Esophagus squamous epithelium (tissue), 5 donors: ENCODE data around the gene EPHA6. TPM values are rescaled to one million over a fixed set of nuclear protein-coding genes. Genes with fewer than 3 reads are reported as not detected.

Experiments used
- DNase-seq: peaks from one replicate; lab custom pipeline; 2025; lab: John Stamatoyannopoulos, UW
- H3K27ac ChIP-seq, 4 donors: fragments of 200-600 bp; sonication (generic); one replicate each; pipeline ENCODE4 v1.5.1; 2016 to 2019; ENCODE audit warnings: mild to moderate bottlenecking in 1 of 4
- H3K27me3 ChIP-seq, 4 donors: fragments of 200-600 bp; sonication (generic); 1 replicate in 3 of 4; 2 replicates in 1 of 4; pipeline versions ENCODE4 v1.5.1 to v1.6.0; 2017 to 2021; ENCODE audit warnings: antibody characterized with exemption in 1 of 4
- H3K36me3 ChIP-seq, 3 donors: fragments of 200-600 bp; sonication (generic); one replicate each; pipeline ENCODE4 v1.5.1; 2016 to 2019
- H3K4me1 ChIP-seq, 3 donors: fragments of 200-600 bp; sonication (generic); one replicate each; pipeline ENCODE4 v1.5.1; 2017 to 2019
- H3K4me3 ChIP-seq, 4 donors: fragments of 200-600 bp; sonication (generic); 1 replicate in 3 of 4; 2 replicates in 1 of 4; pipeline ENCODE4 v1.5.1; 2016 to 2019; ENCODE audit warnings: mild to moderate bottlenecking in 2 of 4, moderate library complexity in 1 of 4
- H3K9me3 ChIP-seq, 3 donors: fragments of 200-600 bp; sonication (generic); one replicate each; pipeline ENCODE4 v1.5.1; 2016 to 2019
- CTCF ChIP-seq, 6 experiments: fragments of 450-650 bp in 4 of 6; fragments of 200-600 bp in 2 of 6; sonication (generic) in 2 of 6; IDR thresholded peaks; one replicate each; pipeline ENCODE4 v1.5.1; 2016 to 2019; ENCODE audit warnings: antibody characterized with exemption in 6 of 6, mild to moderate bottlenecking in 4 of 6, moderate library complexity in 4 of 6
- POLR2A ChIP-seq, 4 donors: fragments of 450-650 bp; IDR thresholded peaks; one replicate each; pipeline ENCODE4 v1.6.1; 2017; ENCODE audit warnings: antibody characterized with exemption in 4 of 4, mild to moderate bottlenecking in 4 of 4, moderate library complexity in 3 of 4
- WGBS, 2 donors: methylation state at CpG; one replicate each; pipeline ENCODE4 v1.1.5; 2018; 5-methylcytosine and 5-hydroxymethylcytosine counted together
- intact Hi-C: fragments of 100-400 bp; cut with DNase I; formaldehyde crosslinking; loops from one replicate; pipeline ENCODE4 v1.15.0; 2022
- total RNA-seq, 4 donors: library from RNA; depleted of rRNA; stranded (reverse); fragments of >200 nt; gene quantifications; one replicate each; pipeline ENCODE4 v1.1.0, GENCODE V29; 2016
- donor health status: DM: yes; HTN: yes; CAD: no.

The EPHA6 gene
- total RNA-seq, 4 donors from 2014 or later = 0.34 to 2.9 (median 1.5) TPM

GRCh38 chr3:97293596-97294131 is 479.3 kb downstream of the EPHA6 start:
- H3K27ac ChIP-seq = no peak overlapping the region
- TF ChIP-seq POLR2A (IDR thresholded peaks at IDR 0.05) = no peak
- TF ChIP-seq CTCF (IDR thresholded peaks at IDR 0.05) = no peak
- H3K4me3 ChIP-seq = no peak overlapping the region
- no peaks in the 10 kb centered on the region for H3K36me3 ChIP-seq
- no peaks in the 10 kb centered on the region for H3K27me3 ChIP-seq
- intact Hi-C loops = no loop called here
- H3K9me3 ChIP-seq = peaks cover 0 to 13% (median 0%) of the 10 kb centered on the region in 3 donors
- H3K4me1 ChIP-seq = no peaks in the 10 kb centered on the region
- no CpG with 5 or more reads among the region's 5 CpGs for WGBS, 2 donors
- DNase-seq = no peak

- H3K27ac ChIP-seq = no peak overlapping the region
- WGBS, 2 donors = 22 to 55% methylated on average over 1 of the region's 1 CpG
- intact Hi-C loops = no loop called here
These were observed 482.6 kb downstream of the EPHA6 start for GRCh38 chr3:97297032-97297431.

GRCh38 chr3:97301114-97301513 is 486.7 kb downstream of the EPHA6 start:
- Histone ChIP-seq H3K9me3 (peaks cover 0 to 6% (median 0%) of the 10 kb centered on the region in 3 donors), H3K36me3 (no peaks in the 10 kb centered on the region), H3K4me1 (no peaks in the 10 kb centered on the region), H3K27me3 (no peaks in the 10 kb centered on the region), H3K27ac (no peak overlapping the region), H3K4me3 (no peak overlapping the region)
- intact Hi-C loops = no loop called here
- no peak for DNase-seq
- no peak for TF ChIP-seq CTCF (IDR thresholded peaks at IDR 0.05)

More at GRCh38 chr3:97297032-97297431, 482.6 kb downstream of the EPHA6 start:
- no peak overlapping the region for H3K4me3 ChIP-seq
- DNase-seq = no peak
- H3K9me3 ChIP-seq = peaks cover 0 to 13% (median 0%) of the 10 kb centered on the region in 3 donors
- no peaks in the 10 kb centered on the region for H3K27me3 ChIP-seq
- TF ChIP-seq CTCF (IDR thresholded peaks at IDR 0.05) (no peak), POLR2A (IDR thresholded peaks at IDR 0.05) (no peak)
- no peaks in the 10 kb centered on the region for H3K36me3 ChIP-seq
- no peaks in the 10 kb centered on the region for H3K4me1 ChIP-seq

- Histone ChIP-seq H3K4me3 (no peak overlapping the region), H3K27ac (no peak overlapping the region), H3K36me3 (no peaks in the 10 kb centered on the region), H3K4me1 (no peaks in the 10 kb centered on the region), H3K9me3 (peaks cover 0 to 6% (median 0%) of the 10 kb centered on the region in 3 donors), H3K27me3 (no peaks in the 10 kb centered on the region)
- DNase-seq = no peak
- TF ChIP-seq CTCF (IDR thresholded peaks at IDR 0.05) (no peak), POLR2A (IDR thresholded peaks at IDR 0.05) (no peak)
- intact Hi-C loops = no loop called here
- 63 to 67% methylated on average over 1 of the region's 1 CpG for WGBS, 2 donors
These were observed 491.8 kb downstream of the EPHA6 start for GRCh38 chr3:97306226-97306625.

- H3K4me1 ChIP-seq = no peaks in the 10 kb centered on the region
- peaks cover 0 to 7% (median 7%) of the 10 kb centered on the region in 3 donors for H3K9me3 ChIP-seq
- TF ChIP-seq CTCF (IDR thresholded peaks at IDR 0.05) = no peak
- no peak for TF ChIP-seq POLR2A (IDR thresholded peaks at IDR 0.05)
- no peak overlapping the region for H3K27ac ChIP-seq
- no peak for DNase-seq
- WGBS, 2 donors = 64 to 66% methylated on average over 3 of the region's 3 CpGs
- no peaks in the 10 kb centered on the region for H3K36me3 ChIP-seq
- H3K4me3 ChIP-seq = no peak overlapping the region
- no peaks in the 10 kb centered on the region for H3K27me3 ChIP-seq
- intact Hi-C loops = no loop called here
These were observed 524.0 kb downstream of the EPHA6 start for GRCh38 chr3:97338375-97338774.
